CD4-positive, alpha-beta T cell treated with Interleukin-4 for 4 hours (primary cell): ENCODE results near the gene PRXL2B.

ENCODE experiments used
- DNase-seq: peaks from one replicate; pipeline ENCODE4 v3.0.0-alpha.2; 2020

Gene PRXL2B

DNA sequence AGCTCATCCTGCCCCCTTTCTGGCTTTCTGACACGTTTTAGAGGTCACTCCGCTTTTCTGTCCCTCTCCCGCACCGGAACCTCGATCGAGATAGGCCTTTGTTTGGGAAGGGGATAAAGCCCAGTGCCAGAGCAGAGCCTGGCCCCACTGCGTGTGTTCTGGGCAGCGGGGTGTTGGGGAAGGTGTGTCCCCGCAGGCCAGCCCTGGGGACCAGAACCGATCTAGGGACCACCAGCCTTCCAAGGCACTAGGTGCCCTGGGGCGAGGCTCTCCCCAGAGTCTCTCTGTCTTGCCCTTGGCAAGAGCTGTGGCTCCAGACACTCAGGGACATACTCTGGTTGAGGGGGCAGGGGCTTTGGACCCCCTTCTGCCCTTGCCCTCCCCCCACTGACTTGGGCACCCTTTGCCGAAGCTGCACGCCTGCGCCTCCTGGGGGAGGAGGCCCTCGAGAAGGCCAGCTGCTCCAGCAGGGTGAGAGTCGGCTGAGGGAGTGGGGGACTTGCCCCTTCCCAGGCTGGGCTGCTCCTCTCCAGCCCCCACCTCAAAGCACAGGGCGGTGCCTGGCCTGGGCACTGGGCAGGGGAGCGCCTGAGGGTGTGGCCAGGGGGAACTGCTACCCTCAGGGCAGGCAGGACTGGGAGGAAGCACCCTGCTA, 16.4 kb downstream of the PRXL2B start:
- DNase-seq, result no peak

DNA sequence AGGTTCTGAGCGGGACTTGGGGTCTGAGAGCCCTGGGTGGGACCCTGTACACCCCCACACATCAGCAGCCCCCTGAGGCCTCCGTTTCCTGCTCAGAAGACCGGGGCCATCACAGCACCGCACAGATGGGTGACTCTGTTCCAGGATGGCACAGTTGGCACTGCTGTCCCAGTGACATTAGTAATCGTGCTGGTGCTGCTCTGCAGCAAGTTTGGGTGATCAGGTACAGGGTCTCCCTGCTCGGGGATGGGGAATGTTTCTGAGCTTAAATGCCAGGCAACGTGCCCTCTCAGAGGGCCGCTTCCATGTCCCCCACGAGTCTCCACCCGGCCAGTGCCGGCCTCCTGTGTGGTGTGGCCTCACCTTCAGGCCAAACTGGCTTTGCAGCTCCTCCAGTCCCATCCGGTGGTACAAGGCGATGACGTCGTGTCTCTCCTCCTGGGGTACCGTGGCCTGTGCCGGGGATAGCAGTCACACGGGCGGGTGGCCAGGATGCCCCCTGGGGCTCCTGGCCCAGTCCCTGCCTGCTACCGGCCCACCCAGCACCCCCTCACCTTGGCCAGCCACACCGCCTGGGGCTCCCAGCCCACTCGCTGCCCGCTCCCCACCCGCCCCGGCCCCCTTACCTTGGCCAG, 17.1 kb downstream of the PRXL2B start:
- no peak for DNase-seq

DNA sequence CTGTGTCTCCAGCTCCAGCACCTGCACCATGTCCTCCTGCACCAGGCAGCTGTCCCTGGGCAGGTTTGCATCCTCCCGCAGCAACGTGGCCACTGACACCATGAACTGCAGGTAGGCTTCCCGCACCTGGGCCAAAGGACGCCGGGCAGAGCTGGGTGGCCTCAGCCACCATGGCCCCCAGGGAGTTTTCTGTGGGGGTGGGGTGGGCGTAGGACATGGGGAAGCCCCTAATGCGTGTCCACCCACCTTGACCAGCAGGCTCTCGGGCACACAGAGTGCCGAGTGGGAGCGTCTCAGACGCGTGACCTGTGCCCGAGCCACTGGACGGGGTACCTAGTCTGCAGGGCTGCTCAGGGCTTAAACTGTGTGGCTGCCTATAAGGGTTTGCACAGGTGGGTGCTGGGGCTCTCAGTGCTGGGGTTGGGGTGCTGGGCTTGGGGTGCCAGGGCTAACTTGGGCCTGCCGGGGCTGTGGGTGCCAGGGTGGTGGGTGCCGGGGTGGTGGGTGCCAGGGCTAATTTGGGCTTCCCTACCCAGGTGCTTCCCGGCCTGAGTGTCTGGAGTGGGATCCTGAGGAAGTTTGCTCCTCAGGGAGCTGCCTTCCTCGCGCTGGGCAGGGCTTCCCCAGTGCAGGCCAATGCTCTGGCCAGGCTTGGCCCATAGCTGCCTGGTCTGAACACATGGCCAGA, 17.7 kb downstream of the PRXL2B start:
- DNase-seq, result no peak

DNA sequence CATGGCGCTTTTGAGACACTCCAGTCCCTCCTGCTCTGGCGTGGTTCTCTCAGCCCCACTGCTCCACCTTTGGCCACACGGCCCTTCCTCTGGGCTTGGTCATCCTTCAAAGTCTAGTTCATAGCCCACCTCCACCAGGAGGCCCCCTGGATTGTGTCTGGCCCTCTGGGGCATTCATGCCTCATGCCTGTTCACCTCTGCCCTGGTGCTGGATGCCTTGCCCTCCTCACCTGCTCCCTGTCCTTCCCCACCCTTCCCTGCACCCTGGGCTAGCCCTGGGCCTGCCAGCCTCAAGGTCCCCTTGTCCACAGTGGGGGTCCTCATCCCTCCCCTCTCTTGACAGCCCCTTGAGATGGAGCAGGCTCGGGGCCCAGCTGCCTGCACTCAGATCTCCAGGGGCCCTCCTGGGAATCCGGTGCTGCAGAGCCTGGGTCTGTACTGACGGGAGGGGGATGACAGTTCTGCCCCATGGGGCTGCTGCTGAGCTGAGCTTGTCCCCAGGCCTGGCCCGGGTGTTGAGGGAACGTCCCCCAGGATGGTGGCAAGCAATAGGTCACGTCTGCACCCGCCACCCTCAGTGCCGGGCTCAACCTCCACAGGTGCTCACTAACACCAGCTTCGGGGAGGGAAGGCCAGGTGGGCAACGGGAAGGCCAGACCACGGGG, 18.4 kb downstream of the PRXL2B start:
- DNase-seq, result no peak

DNA sequence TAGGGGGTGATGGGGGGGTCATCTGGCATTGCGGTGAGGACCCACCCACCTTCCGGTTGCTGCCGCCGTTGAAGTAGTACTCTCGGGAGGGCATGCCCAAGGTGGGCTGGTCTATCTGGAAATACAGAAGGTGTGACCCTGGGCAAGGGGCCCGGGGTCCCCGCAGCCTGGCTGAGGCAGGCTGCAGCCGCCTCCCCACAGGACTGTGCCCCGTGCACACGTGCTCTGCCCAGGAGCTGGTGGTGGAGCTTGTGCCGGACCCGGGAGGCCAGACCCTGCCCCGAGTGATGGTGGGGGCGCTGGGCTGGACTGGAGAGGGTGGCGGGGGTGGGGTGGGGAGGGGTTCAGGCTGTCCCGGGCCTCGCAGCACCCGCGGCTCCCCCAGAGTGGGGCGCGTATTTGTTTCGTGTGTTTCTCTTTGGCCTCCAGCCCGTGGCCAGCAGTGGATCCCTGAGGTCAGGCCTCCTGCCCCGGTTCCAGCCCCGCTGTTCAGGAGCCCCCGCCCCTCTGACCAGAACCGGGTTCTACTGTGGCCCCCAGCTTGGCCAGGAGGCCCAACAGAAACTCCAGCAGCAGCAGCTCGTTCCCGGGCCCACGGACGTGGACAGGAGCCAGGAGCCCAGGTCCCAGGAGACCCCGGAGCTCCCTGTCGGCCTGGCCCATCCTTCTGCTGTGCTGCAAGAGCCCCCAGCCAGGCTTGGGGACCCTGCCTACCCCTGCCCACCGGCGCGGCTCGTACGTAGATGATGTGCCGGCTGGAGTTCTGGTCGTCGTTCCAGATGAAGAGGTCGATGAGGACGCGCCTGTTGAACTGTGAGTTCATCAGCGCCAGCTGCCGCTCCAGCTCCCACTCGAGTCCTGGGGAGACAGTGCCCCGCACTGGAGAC, 19.2 kb downstream of the PRXL2B start:
- no peak for DNase-seq

DNA sequence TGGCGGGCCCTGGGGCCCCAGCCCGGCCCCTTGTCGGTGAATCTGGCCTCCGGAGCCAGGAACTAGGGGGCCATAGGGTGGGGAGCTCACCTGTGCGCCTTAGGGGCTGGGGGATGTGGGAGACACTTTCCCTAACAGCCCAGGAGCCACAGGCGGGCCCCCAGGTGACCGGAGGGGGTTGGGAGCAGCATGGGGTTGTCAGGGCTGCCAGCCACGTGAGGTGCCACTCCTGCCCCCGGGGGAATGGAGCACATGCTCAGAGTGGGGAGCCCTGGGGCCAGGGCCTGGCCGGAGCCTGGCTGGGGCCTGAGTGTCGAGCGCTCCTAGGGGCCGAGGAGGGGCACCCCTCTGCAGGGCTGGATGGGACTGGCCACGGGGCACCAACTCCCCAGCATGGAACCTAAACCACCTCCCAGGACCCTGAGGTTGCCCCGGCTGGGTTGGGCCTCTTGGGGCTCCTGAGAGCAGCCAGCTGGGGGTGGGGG, 19.9 kb downstream of the PRXL2B start:
- no peak for DNase-seq

DNA sequence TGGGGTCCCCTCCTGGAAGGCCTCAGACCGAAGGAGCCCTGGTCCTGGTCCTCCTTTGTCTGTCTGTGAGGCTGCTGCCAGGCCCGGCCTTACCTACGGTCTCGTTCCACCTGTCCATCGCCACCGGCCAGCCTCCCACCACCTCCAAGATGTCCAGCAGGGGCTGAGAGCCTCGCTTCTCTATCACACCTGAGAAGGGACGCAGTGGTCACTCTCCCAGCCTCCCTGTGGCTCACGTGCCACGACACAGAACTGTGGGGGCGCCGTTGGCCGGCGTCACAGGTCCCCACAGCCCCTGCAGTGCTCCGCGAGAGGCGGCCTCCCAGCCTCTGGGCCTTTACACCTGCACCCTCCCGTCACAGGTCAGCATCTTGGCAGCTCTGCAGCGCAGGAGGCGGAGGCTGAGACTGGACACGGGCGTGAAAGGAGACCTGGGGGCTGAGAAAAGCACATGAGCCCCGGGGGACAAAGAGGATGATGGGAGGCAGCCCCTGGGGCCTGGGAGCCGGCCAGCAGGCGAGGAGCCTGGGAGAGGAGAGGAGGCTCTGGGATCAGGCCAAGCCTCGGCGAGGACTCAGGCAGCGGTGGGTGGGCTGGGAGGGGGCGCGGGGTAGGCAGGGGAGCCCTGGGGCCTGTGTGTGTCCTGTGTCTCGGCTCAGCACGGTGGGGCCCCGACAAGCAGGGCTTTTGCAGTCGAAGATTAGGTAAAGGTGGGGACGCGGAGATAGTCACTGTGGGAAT, 20.5 kb downstream of the PRXL2B start:
- no peak for DNase-seq

DNA sequence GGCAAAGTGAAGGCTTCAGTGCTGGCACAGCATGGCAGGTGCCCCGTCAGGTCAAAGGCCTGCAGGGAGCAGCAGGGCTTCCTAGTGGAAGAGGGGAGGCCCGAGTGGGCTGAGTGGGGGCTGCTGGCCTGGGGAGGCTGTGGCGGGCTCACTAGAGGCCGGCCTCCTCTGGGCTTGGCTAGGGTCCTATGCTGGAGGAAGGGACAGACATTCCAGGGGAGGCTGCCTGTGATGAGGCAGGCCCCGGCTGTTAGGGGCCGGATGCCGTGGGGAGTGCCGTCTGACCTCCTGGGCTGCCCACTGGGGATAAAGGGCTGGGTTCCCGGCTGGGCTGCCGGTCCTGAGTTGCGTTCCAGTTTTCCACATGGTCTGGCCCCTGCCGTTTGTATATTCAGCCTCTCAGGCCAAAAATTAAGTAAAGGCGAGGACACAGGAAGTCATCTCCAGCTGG, 21.1 kb downstream of the PRXL2B start:
- no peak for DNase-seq

DNA sequence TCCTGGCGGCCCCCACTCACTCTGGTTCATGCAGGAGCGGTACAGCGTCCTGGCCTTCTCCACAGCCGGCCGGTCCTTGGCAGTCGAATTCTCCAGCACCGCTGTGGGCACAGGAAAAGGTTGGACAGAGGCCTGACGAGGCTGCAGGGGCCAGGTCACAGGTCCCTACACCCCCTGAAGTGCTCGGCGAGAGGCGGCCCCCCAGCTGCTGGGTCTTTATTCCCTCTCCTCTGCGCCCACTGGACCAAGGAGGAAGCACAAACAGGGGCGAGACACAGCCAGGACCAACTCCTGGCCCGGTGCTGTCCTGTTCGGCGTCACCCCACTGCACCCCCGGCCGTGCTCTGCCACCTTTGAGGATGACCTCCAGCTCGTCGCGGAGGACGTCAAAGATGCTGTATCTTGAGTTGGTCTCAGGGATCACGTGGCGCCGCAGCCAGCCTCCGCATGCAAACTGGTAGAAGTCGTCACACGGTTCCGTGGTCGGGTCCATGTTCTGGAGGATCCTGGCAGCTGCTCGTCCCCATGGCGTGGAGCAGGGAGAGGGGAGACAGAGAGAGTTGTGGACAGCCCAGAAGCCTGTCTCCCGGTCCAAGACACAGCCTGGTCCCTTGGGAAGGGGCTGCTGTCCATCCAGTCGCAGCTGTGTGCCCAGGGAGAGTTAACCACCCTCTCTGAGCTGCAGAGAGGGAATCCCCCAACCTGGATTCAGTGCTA, 22.9 kb downstream of the PRXL2B start:
- no peak for DNase-seq

DNA sequence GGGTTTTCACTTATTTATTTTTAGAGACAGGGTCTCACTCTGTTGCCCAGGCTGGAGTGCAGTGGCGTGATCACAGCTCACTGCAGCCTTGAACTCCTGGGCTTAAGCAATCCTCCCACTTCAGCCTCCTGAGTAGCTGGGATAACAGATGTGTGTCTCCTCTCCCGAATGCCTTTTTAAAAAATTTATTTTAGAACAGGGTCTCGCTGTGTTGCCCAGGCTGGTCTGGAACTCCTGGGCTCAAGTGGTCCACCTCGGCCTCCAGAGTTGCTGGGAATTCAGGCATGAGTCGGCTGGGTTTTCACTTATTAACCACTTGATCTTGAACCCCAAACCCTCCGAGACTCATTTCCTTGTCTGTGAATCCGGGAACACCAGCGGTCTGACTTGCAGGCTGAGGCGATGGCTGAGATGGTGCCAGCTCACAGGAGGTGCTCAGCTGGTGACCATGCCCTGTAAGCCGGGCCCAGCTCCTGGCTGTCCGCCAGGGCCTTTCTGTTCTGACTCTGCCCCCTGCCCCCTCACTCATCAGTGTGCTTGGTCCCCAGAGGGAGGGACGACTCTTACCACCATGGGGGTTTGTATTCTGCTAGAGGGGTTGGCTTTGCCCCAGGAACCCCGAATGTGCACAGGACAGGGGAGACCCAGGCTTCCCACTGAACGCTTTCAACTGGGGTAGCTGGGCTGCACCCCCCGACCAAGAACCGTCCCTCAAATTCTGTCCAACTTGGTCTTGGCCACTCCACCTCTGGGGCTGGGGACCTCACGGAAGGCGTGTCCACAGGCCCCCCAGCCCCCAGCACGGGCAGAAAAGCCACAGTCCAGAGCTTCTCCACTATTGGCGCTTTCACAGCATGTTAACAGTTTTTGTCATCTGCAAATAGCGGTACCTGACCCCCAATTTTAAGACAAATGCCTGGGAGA, 23.7 kb downstream of the PRXL2B start:
- DNase-seq, result no peak

DNA sequence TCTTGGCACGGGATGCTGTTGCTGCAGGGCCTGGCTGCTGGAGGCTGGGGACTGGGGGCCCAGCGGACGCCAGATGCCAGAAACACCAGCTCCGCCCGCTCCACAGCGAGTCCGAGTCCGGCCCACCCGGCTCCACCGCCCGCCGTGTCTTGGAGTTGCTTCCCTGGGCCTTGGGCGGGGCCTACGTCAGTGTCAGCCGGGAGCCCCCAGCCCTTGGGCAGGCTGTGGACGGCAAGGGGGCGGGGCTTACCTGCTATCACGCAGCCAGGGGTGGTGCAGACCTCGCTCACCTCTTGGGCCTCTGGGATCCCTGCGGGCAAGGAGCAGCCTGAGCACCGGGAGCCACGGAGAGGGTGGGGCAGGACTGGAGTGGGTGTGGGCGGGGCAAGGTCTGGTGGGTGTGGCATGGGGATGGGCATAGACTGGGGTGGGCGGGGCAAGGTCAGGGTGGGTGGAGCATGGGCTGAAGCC, 24.5 kb downstream of the PRXL2B start:
- DNase-seq, result no peak

DNA sequence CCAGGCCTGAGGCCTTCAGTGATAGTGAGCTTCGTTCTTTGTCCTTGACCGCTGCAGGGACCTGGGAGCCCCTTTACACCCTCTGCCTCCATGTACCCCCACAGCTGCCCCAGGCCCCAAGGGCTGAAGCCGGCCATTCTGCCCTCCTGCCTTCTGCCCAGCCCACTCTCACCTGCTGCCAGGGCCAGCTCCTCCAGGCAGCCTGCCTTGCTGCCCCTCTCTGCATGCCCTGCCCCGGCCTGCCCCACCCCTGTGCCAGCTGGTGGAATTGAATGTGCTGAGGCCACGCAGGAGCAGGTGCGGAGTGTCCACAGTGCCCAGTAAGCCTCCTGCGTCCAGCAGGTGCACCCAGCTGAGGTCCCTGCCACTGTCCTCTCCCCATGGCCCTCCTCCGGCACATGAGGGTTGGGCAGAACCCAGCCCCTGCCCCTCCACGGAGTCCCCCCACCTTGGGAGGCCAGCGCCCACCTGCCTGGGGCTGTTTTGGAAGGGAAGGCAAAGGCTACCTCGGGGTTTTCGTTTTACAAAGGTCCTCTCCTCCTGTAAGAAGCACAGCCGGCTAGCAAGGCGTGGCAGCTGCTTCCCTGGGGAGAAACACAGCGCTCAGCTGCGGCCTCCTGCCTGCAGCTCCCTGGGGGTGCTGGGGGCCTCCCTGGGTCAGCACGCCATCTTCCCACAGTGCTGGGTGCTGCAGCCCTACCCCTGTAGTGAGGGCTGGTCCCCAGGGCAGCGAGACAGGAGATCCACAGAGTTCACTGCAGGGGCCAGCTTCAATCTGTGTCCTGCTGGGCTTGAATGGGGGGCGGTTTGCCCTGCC, 25.3 kb downstream of the PRXL2B start:
- no peak for DNase-seq

DNA sequence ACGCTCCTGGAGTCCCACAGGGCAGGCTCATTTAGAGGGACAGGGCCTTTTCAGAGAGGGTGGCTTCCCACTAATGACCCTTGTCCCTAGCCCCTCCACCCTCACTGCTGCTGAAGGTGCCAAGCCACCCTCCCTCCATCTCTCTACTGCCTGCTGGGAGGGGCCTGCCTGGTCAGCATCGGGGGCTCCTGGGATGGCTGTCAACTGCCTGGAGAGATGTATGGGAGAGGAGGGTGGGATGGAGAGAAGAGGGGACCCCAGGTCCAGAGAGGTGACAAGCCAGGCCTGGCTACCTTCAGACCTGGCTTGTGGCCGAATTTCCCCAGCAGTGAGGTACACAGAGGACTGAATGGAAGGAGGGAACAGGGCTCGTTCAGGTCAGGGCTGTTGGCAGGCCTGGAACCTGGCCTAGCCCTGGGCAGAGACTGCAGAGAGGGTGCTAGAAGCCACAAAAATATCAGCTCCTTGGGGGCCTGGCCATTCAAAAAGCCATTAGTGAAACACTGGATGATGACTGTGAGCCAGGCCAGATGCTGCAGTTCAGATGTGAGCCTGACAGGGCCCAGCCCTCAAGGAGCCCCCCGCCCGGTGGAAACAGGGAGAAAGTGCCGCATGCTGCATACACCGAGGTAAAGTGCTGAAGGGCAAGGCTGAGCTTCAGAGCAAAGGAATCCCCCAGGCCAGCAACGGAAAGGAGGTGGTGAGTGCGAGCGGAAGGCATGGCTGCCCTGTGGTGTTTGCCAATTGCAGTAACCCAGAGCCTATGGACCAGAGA, 26.2 kb downstream of the PRXL2B start:
- DNase-seq, result no peak

DNA sequence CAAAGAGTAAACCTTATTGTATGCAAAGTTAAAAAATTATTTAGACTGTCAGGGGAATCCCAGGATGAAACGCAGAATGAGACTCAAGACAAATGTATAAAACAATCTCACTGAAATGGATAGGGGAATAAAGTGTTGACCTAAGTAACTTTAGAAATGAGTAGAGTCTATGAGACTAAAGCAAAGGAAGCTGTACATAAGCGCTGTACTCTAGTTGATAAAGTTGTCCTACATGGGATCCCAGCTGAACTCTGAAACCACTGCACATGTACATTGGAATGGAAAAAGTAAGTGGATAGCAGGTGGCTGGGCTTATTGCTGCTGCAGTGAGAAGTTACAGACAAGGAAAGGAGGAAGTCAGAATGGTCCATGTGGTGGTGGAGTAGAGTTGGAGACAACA, 27.6 kb downstream of the PRXL2B start:
- no peak for DNase-seq

DNA sequence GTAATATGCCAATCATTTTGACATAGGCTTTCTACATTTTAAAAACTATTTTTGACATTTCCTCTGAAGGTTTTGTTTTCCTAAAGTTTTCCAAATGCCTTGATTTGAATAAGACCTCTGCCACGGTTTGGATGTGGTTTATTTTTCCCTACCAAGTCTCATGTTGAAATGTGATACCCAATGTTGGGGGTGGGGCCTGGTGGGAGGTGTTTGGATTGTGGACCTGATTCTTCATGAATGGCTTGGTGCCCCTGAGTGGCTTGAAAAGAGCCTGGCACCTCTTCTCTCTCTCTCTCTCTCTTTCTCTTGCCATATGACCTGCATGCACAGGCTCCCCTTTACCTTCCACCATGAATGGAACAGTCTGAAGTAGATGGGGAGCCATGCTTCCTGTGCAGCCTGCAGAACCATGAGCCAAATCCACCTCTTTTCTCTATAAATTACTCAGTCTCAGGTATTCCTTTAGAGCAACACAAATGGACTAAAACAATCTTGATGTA, 31.4 kb downstream of the PRXL2B start:
- DNase-seq, result no peak

DNA sequence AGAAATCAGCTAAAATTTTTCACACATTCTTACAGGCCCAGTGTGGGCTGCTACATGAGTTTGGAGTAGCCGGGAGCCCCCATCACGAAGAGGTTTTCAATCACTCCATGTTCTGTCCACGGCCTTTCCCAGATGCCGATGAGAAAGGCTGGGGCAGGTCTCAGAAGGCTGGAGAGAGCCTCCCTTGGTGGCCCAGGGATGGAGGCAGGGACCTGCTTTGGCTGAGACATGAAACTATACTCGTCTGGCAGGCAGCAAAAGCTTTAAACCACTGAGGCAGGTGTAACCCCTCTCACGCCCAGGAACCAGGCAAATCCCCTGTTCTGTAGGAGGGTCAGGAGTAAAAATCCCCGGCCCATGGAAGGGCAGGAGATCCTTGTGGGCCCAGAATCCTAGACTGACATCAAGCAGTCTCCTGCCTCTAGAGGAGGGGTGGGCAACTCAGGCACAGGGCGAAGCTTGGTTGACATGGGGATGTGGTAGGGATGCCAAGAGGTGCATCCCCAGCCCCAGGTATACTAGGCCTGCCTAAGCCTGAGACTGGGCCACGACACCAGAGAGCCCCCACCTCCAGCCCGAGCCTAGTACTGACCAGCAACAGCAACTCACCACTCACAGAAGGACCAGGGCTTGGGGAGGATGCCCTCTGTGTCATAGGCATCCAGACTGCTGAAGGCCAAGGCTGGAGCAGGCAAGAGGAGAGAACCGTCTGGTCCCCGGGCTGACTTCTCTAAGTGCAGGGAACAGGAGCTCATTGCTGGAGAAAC, 37.2 kb downstream of the PRXL2B start:
- no peak for DNase-seq

DNA sequence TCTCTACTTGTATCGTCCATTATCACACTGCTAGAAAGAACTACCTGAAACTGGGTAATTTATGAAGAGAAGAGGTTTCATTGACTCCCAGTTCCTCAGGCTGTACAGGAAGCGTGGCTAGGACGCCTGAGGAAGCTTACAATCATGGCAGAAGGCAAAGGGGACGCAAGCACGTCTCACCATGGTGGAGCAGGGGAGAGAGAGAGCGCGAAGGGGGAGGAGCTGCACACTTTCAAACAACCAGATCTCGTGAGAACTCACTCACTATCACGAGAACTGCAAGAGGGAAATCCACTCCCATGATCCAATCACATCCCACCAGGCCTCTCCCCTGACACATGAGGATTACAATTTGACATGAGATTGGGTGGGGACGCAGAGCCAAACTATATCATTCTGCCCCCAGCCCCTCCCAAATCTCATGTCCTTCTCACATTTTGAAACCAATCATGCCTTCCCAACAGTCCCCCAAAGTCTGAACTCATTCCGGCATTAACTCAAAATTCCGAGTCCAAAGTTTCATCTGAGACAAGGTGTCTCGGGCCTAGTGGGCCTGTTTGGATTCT, 38.2 kb downstream of the PRXL2B start:
- DNase-seq, result no peak
